CD14-positive monocyte (primary cell): ENCODE data around the gene ANTXR2. TPM values are rescaled to one million over a fixed set of nuclear protein-coding genes. Genes with fewer than 3 reads are reported as not detected.

Source experiments
- DNase-seq, 3 donors: peaks; one replicate each; pipeline ENCODE4 v3.0.0-alpha.2; 2011 to 2022
- H2AFZ ChIP-seq: 2 replicates; pipeline ENCODE4 v1.6.0; 2012; ENCODE audit warnings: mild to moderate bottlenecking, low read depth, low read length, inconsistent platforms; ENCODE audit not compliant: insufficient read depth, poor library complexity, severe bottlenecking
- H3K27ac ChIP-seq, 2 donors: 1 replicate in 1 of 2; 2 replicates in 1 of 2; pipeline ENCODE4 v1.5.1; 2012 to 2013; ENCODE audit warnings: low read length in 2 of 2, control low read depth in 1 of 2, inconsistent platforms in 1 of 2, low read depth in 1 of 2, mild to moderate bottlenecking in 1 of 2
- H3K27me3 ChIP-seq, 2 donors: one replicate each; pipeline versions ENCODE4 v1.6.0 to v1.6.1; 2011 to 2013; ENCODE audit warnings: low read length in 2 of 2; ENCODE audit not compliant: control insufficient read depth in 2 of 2, insufficient read depth in 2 of 2
- H3K36me3 ChIP-seq, 2 donors: replicated peaks in 1 of 2; 1 replicate in 1 of 2; 2 replicates in 1 of 2; pipeline versions ENCODE4 v1.5.1 to v1.6.1; 2012 to 2013; ENCODE audit warnings: low read length in 2 of 2, control low read depth in 1 of 2, inconsistent platforms in 1 of 2, mild to moderate bottlenecking in 1 of 2; ENCODE audit not compliant: insufficient read depth in 2 of 2, control insufficient read depth in 1 of 2
- H3K4me1 ChIP-seq, 2 donors: 1 replicate in 1 of 2; 2 replicates in 1 of 2; pipeline versions ENCODE4 v1.5.1 to v1.6.1; 2012 to 2013; ENCODE audit warnings: low read length in 2 of 2, control low read depth in 1 of 2, inconsistent platforms in 1 of 2, mild to moderate bottlenecking in 1 of 2, moderate library complexity in 1 of 2; ENCODE audit not compliant: insufficient read depth in 2 of 2, control insufficient read depth in 1 of 2
- H3K4me2 ChIP-seq: replicated peaks from 2 replicates; pipeline ENCODE3; 2012; ENCODE audit warnings: low read length, moderate library complexity, mild to moderate bottlenecking; ENCODE audit not compliant: poor library complexity, severe bottlenecking; ENCODE audit errors: extremely low read depth
- H3K4me3 ChIP-seq, 3 experiments: fragments of 200-600 bp in 1 of 3; sonication (generic) in 1 of 3; replicated peaks in 1 of 3; 1 replicate in 2 of 3; 2 replicates in 1 of 3; pipeline ENCODE4 v1.5.1; 2011 to 2013; ENCODE audit warnings: low read length in 3 of 3, mild to moderate bottlenecking in 3 of 3, control low read depth in 2 of 3, low read depth in 2 of 3, inconsistent platforms in 1 of 3, moderate library complexity in 1 of 3
- H3K79me2 ChIP-seq: 2 replicates; pipeline ENCODE4 v1.6.0; 2012; ENCODE audit warnings: mild to moderate bottlenecking, control low read depth, inconsistent platforms, low read length, moderate library complexity; ENCODE audit not compliant: insufficient read depth
- H3K9ac ChIP-seq: 2 replicates; pipeline ENCODE4 v1.6.0; 2017; ENCODE audit warnings: low read length, mild to moderate bottlenecking; ENCODE audit not compliant: insufficient read depth, poor library complexity, severe bottlenecking
- H3K9me3 ChIP-seq, 2 donors: replicated peaks in 1 of 2; 1 replicate in 1 of 2; 2 replicates in 1 of 2; pipeline versions ENCODE4 v1.5.1 to v1.6.1; 2012 to 2013; ENCODE audit warnings: low read length in 2 of 2, control low read depth in 1 of 2; ENCODE audit not compliant: control insufficient read depth in 1 of 2, insufficient read depth in 1 of 2
- H4K20me1 ChIP-seq: 2 replicates; pipeline ENCODE4 v1.6.0; 2012; ENCODE audit warnings: mild to moderate bottlenecking, low read length, control low read depth, moderate library complexity; ENCODE audit not compliant: insufficient read depth
- H3K27ac Mint-ChIP-seq, 7 donors: one replicate each; pipeline ENCODE4 v1.8.0; 2020; ENCODE audit warnings: mild to moderate bottlenecking in 7 of 7, mixed read lengths in 7 of 7, moderate library complexity in 6 of 7, inconsistent platforms in 2 of 7
- H3K27me3 Mint-ChIP-seq, 3 donors: one replicate each; pipeline ENCODE4 v1.8.0; 2021 to 2022; ENCODE audit warnings: low read depth in 3 of 3, mild to moderate bottlenecking in 3 of 3, mixed read lengths in 3 of 3, moderate library complexity in 3 of 3, inconsistent platforms in 1 of 3
- H3K36me3 Mint-ChIP-seq, 2 donors: one replicate each; pipeline ENCODE4 v1.8.0; 2020; ENCODE audit warnings: mixed read lengths in 2 of 2, inconsistent platforms in 1 of 2, mild to moderate bottlenecking in 1 of 2
- H3K4me1 Mint-ChIP-seq: one replicate; pipeline ENCODE4 v1.8.0; 2020; ENCODE audit warnings: mild to moderate bottlenecking, mixed read lengths
- H3K4me3 Mint-ChIP-seq, 2 donors: one replicate each; pipeline ENCODE4 v1.8.0; 2020; ENCODE audit warnings: mild to moderate bottlenecking in 2 of 2, mixed read lengths in 2 of 2, moderate library complexity in 1 of 2
- H3K9me3 Mint-ChIP-seq, 7 donors: one replicate each; pipeline ENCODE4 v1.8.0; 2020 to 2022; ENCODE audit warnings: mixed read lengths in 7 of 7, mild to moderate bottlenecking in 6 of 7, moderate library complexity in 6 of 7, inconsistent platforms in 2 of 7
- WGBS: methylation state at CpG from one replicate; pipeline ENCODE4 v1.1.5; 2013; ENCODE audit warnings: missing lambda C conversion rate; ENCODE audit not compliant: insufficient coverage; 5-methylcytosine and 5-hydroxymethylcytosine counted together
- intact Hi-C, 2 donors: fragments of 100-400 bp; cut with micrococcal nuclease; formaldehyde crosslinking; loops; one replicate each; pipeline versions ENCODE4 v1.15.0 to v1.15.1; 2023
- polyA plus RNA-seq, 3 donors: library from polyadenylated mRNA; depleted of rRNA in 1 of 3; unstranded in 2 of 3; stranded (reverse) in 1 of 3; fragments of 300-500 nt in 2 of 3; fragments of >200 nt in 1 of 3; fragmentation: Illumina TruSeq in 2 of 3; gene quantifications; 1 replicate in 2 of 3; 2 replicates in 1 of 3; pipeline ENCODE4 v1.2.3, GENCODE V29; 2012 to 2021
- TF ChIP-seq, protein P1 (sequence below): fragments of 200-600 bp; IDR thresholded peaks from one replicate; pipeline ENCODE4 v1.8.0; 2022; ENCODE audit warnings: antibody characterized with exemption, mild to moderate bottlenecking

ANTXR2 gene
- polyA plus RNA-seq, 3 donors = 15.4 to 69.6 (median 59.2) TPM

DNA sequence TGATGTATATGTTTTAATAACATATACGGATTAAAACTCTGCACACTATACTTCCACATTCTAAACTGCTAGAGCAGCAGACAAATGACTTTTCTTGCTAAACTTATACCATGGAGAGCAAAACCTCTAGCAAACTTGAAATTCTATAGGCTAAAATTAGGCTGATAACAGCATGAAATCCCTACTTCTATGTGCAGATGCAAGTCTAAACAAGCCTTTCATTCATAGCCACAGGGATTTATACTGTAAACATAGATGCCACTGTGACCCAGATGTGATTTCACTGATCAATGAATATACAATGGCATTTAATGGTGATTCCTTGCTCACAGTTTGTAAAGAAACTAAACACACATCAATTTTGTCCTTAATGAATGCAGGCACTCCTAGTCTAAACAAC is 151.0 kb downstream of the ANTXR2 start:
- H3K4me3 ChIP-seq = no peak overlapping the region
- TF ChIP-seq, protein P1, sequence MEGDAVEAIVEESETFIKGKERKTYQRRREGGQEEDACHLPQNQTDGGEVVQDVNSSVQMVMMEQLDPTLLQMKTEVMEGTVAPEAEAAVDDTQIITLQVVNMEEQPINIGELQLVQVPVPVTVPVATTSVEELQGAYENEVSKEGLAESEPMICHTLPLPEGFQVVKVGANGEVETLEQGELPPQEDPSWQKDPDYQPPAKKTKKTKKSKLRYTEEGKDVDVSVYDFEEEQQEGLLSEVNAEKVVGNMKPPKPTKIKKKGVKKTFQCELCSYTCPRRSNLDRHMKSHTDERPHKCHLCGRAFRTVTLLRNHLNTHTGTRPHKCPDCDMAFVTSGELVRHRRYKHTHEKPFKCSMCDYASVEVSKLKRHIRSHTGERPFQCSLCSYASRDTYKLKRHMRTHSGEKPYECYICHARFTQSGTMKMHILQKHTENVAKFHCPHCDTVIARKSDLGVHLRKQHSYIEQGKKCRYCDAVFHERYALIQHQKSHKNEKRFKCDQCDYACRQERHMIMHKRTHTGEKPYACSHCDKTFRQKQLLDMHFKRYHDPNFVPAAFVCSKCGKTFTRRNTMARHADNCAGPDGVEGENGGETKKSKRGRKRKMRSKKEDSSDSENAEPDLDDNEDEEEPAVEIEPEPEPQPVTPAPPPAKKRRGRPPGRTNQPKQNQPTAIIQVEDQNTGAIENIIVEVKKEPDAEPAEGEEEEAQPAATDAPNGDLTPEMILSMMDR = no peak
- no peak overlapping the region for H2AFZ ChIP-seq
- no peaks in the 10 kb centered on the region for H3K9me3 ChIP-seq
- H3K27me3 Mint-ChIP-seq = no peaks in the 10 kb centered on the region
- no peak overlapping the region for H3K4me2 ChIP-seq
- peaks cover 12% of the 10 kb centered on the region for H4K20me1 ChIP-seq
- H3K4me3 Mint-ChIP-seq = no peak overlapping the region
- H3K4me1 ChIP-seq = peaks cover 0 to 7% of the 10 kb centered on the region in 2 donors
- no peaks in the 10 kb centered on the region for H3K27me3 ChIP-seq
- intact Hi-C loops = no loop called here
- H3K36me3 Mint-ChIP-seq = peaks cover 19% of the 10 kb centered on the region in 2 donors
- no peak overlapping the region for H3K27ac ChIP-seq
- no peaks in the 10 kb centered on the region for H3K79me2 ChIP-seq
- no peak for DNase-seq
- H3K27ac Mint-ChIP-seq = no peak overlapping the region
- no peaks in the 10 kb centered on the region for H3K9me3 Mint-ChIP-seq
- peaks cover 1 to 8% of the 10 kb centered on the region in 2 donors for H3K36me3 ChIP-seq
- H3K9ac ChIP-seq = no peak overlapping the region
- WGBS = no CpG with 5 or more reads among the region's 1 CpG
- H3K4me1 Mint-ChIP-seq = peaks cover 5% of the 10 kb centered on the region

DNA sequence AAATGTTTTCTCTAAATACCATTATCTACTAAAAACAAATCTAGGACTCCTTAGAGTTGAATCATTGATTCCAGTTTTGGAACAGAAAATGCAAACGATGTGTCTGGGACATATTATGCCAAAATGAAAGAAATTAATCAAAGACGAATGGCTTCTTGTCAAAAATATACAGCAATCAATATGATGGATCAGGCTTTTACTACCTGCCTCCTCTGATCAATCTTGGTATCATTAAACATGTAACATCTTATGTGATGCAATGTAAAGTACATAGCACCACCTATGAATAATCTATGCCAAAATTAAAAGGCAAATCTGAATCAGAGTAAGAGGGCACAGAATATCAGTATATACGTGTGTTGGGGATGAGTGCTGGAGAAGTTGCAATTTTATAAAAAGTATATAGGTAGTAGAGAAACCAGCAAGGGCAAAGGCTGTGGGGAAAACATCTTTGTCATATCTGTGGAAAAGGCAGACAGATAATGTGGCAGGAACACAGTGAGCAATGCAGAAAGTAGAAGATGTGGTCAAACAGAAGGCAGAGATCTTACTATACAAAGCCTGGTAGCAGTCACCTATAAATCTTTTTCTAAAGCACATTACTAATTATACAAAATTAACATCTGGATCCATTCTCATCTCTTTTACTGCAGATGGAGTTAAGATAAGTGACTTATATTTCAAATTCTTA is 152.7 kb downstream of the ANTXR2 start:
- no peak for DNase-seq
- no peak overlapping the region for H3K4me3 Mint-ChIP-seq
- Histone ChIP-seq H3K4me3 (no peak overlapping the region), H3K27me3 (no peaks in the 10 kb centered on the region), H3K27ac (no peak overlapping the region), H3K9me3 (no peaks in the 10 kb centered on the region), H3K4me1 (peaks cover 0 to 7% of the 10 kb centered on the region in 2 donors), H3K36me3 (peaks cover 0 to 3% of the 10 kb centered on the region in 2 donors), H2AFZ (no peak overlapping the region), H3K79me2 (no peaks in the 10 kb centered on the region), H3K9ac (no peak overlapping the region), H3K4me2 (no peak overlapping the region), H4K20me1 (peaks cover 15% of the 10 kb centered on the region)
- TF ChIP-seq, protein P1 = no peak
- peaks cover 5% of the 10 kb centered on the region for H3K4me1 Mint-ChIP-seq
- no peak overlapping the region for H3K27ac Mint-ChIP-seq
- no peaks in the 10 kb centered on the region for H3K9me3 Mint-ChIP-seq
- intact Hi-C loops = no loop called here
- H3K27me3 Mint-ChIP-seq = no peaks in the 10 kb centered on the region
- H3K36me3 Mint-ChIP-seq = peaks cover 19 to 26% of the 10 kb centered on the region in 2 donors
- WGBS = 100% methylated on average over 1 of the region's 3 CpGs
